H9 (cell line): Measurements from ENCODE around the gene EGFR. TPM values are rescaled to one million over a fixed set of nuclear protein-coding genes. Genes with fewer than 3 reads are reported as not detected.

Source experiments
- DNase-seq: peaks from one replicate; pipeline ENCODE4 v3.0.0-alpha.2; 2017
- H2AFZ ChIP-seq: one replicate; pipeline ENCODE4 v1.6.1; 2013; ENCODE audit warnings: mild to moderate bottlenecking, low read length, control low read depth, moderate library complexity
- H2AK5ac ChIP-seq: 2 replicates; pipeline ENCODE4 v1.6.1; 2013; ENCODE audit warnings: low read length, control low read depth, mixed read lengths; ENCODE audit not compliant: insufficient read length
- H2BK120ac ChIP-seq: one replicate; pipeline ENCODE4 v1.6.1; 2013; ENCODE audit warnings: low read depth, mild to moderate bottlenecking, low read length, control low read depth, inconsistent platforms; ENCODE audit not compliant: poor library complexity, severe bottlenecking
- H2BK12ac ChIP-seq: 2 replicates; pipeline ENCODE4 v1.6.1; 2013; ENCODE audit warnings: low read length, control low read depth, mixed read lengths, low read depth; ENCODE audit not compliant: insufficient read length
- H2BK15ac ChIP-seq: 2 replicates; pipeline ENCODE4 v1.6.1; 2013; ENCODE audit warnings: low read depth, low read length, control low read depth
- H2BK20ac ChIP-seq: one replicate; pipeline ENCODE4 v1.6.1; 2013; ENCODE audit warnings: low read depth, mild to moderate bottlenecking, low read length, control low read depth, inconsistent platforms; ENCODE audit not compliant: poor library complexity, severe bottlenecking
- H2BK5ac ChIP-seq: 2 replicates; pipeline ENCODE4 v1.6.1; 2013; ENCODE audit warnings: low read length, control low read depth, mixed read lengths; ENCODE audit not compliant: insufficient read length
- H3K14ac ChIP-seq: 2 replicates; pipeline ENCODE4 v1.6.1; 2013; ENCODE audit warnings: low read length, control low read depth; ENCODE audit not compliant: insufficient read depth
- H3K18ac ChIP-seq: 2 replicates; pipeline ENCODE4 v1.6.1; 2013; ENCODE audit warnings: low read depth, mild to moderate bottlenecking, mixed read lengths, low read length, control low read depth; ENCODE audit not compliant: insufficient read length
- H3K23ac ChIP-seq: 2 replicates; pipeline ENCODE4 v1.6.1; 2013; ENCODE audit warnings: low read length, control low read depth, mixed read lengths, low read depth; ENCODE audit not compliant: insufficient read length
- H3K23me2 ChIP-seq: 2 replicates; pipeline ENCODE4 v1.6.1; 2013; ENCODE audit warnings: low read depth, mild to moderate bottlenecking, mixed read lengths, low read length, control low read depth; ENCODE audit not compliant: insufficient read length, poor library complexity, severe bottlenecking
- H3K27ac ChIP-seq: 2 replicates; pipeline ENCODE4 v1.5.1; 2013; ENCODE audit warnings: low read length, control low read depth, mixed read lengths, low read depth; ENCODE audit not compliant: insufficient read length
- H3K27me3 ChIP-seq: 2 replicates; pipeline ENCODE4 v1.6.1; 2013; ENCODE audit warnings: low read length, control low read depth, inconsistent platforms; ENCODE audit not compliant: insufficient read depth
- H3K4ac ChIP-seq: 2 replicates; pipeline ENCODE4 v1.6.1; 2013; ENCODE audit warnings: low read depth, mild to moderate bottlenecking, control low read depth, inconsistent platforms, low read length, moderate library complexity
- H3K4me1 ChIP-seq: 2 replicates; pipeline ENCODE4 v1.6.1; 2013; ENCODE audit warnings: low read length, control low read depth, inconsistent platforms; ENCODE audit not compliant: insufficient read depth
- H3K4me2 ChIP-seq: 2 replicates; pipeline ENCODE4 v1.6.1; 2013; ENCODE audit warnings: low read length, control low read depth, mixed read lengths; ENCODE audit not compliant: insufficient read length, insufficient read depth
- H3K56ac ChIP-seq: 2 replicates; pipeline ENCODE4 v1.6.1; 2013; ENCODE audit warnings: low read depth, mild to moderate bottlenecking, mixed read lengths, low read length, control low read depth; ENCODE audit not compliant: insufficient read length
- H3K79me1 ChIP-seq: 2 replicates; pipeline ENCODE4 v1.6.1; 2013; ENCODE audit warnings: low read depth, mild to moderate bottlenecking, moderate library complexity, low read length, control low read depth, inconsistent platforms; ENCODE audit not compliant: insufficient read depth, poor library complexity, severe bottlenecking
- H3K79me2 ChIP-seq: 2 replicates; pipeline ENCODE4 v1.6.1; 2013; ENCODE audit warnings: low read length, control low read depth, inconsistent platforms; ENCODE audit not compliant: insufficient read depth
- H3K9ac ChIP-seq: 2 replicates; pipeline ENCODE4 v1.6.1; 2013; ENCODE audit warnings: low read length, control low read depth, mixed read lengths; ENCODE audit not compliant: insufficient read length; ENCODE audit errors: extremely low read depth
- H3K9me3 ChIP-seq: one replicate; pipeline ENCODE4 v1.6.1; 2013; ENCODE audit warnings: low read depth, low read length, inconsistent platforms; ENCODE audit not compliant: control insufficient read depth
- H3T11ph ChIP-seq: one replicate; pipeline ENCODE4 v1.6.1; 2013; ENCODE audit warnings: mild to moderate bottlenecking, low read length, control low read depth, inconsistent platforms
- H4K20me1 ChIP-seq: one replicate; pipeline ENCODE4 v1.6.1; 2013; ENCODE audit not compliant: control insufficient read depth, insufficient read length, insufficient read depth
- H4K5ac ChIP-seq: 2 replicates; pipeline ENCODE4 v1.6.1; 2013; ENCODE audit warnings: low read depth, mild to moderate bottlenecking, mixed read lengths, low read length, control low read depth; ENCODE audit not compliant: insufficient read length
- H4K8ac ChIP-seq: replicated peaks from 2 replicates; pipeline ENCODE4 v1.6.1; 2013; ENCODE audit warnings: low read length, control low read depth, mixed read lengths, low read depth; ENCODE audit not compliant: insufficient read length
- H4K91ac ChIP-seq: 2 replicates; pipeline ENCODE4 v1.6.1; 2013; ENCODE audit warnings: low read depth, mild to moderate bottlenecking, moderate library complexity, mixed read lengths, low read length, control low read depth; ENCODE audit not compliant: insufficient read length
- H3K27ac Mint-ChIP-seq, 3 experiments: 2 replicates in 2 of 3; 3 replicates in 1 of 3; pipeline ENCODE4 v1.8.0; 2020 to 2021; ENCODE audit warnings: mixed read lengths in 3 of 3, mild to moderate bottlenecking in 1 of 3, moderate library complexity in 1 of 3
- H3K27me3 Mint-ChIP-seq: 2 replicates; pipeline ENCODE4 v1.8.0; 2021; ENCODE audit warnings: low read depth, mild to moderate bottlenecking, moderate library complexity, mixed read lengths
- H3K36me3 Mint-ChIP-seq, 3 experiments: 2 replicates in 2 of 3; 3 replicates in 1 of 3; pipeline ENCODE4 v1.8.0; 2020 to 2021; ENCODE audit warnings: low read depth in 3 of 3, mixed read lengths in 3 of 3; ENCODE audit not compliant: insufficient read depth in 1 of 3
- H3K4me1 Mint-ChIP-seq, 2 experiments: 2 replicates each; pipeline ENCODE4 v1.8.0; 2020; ENCODE audit warnings: mixed read lengths in 2 of 2
- H3K4me3 Mint-ChIP-seq, 2 experiments: 2 replicates in 1 of 2; 3 replicates in 1 of 2; pipeline ENCODE4 v1.8.0; 2020 to 2021; ENCODE audit warnings: mild to moderate bottlenecking in 2 of 2, mixed read lengths in 2 of 2, moderate library complexity in 1 of 2
- H3K9me3 Mint-ChIP-seq, 2 experiments: 2 replicates in 1 of 2; 3 replicates in 1 of 2; pipeline ENCODE4 v1.8.0; 2020; ENCODE audit warnings: mild to moderate bottlenecking in 2 of 2, mixed read lengths in 2 of 2, moderate library complexity in 1 of 2
- CTCF ChIP-seq: fragments of 200-600 bp; sonication (generic); conservative IDR thresholded peaks from 3 replicates; pipeline ENCODE4 v1.8.0; 2021; ENCODE audit warnings: antibody characterized with exemption, mild to moderate bottlenecking
- WGBS: extraction: QIAGEN DNeasy Blood & Tissue Kit; methylation state at CpG from one replicate; pipeline ENCODE4 v1.1.7; 2013; ENCODE audit warnings: missing lambda C conversion rate, low lambda C conversion rate, mixed read lengths; ENCODE audit not compliant: insufficient read length; ENCODE audit errors: extremely low coverage; 5-methylcytosine and 5-hydroxymethylcytosine counted together
- total RNA-seq: library from RNA; stranded (reverse); gene quantifications from 2 replicates; pipeline ENCODE4 v1.2.1, GENCODE V29; 2021

Gene EGFR
- total RNA-seq, 1 experiment from 2014 or later, result 3.3 TPM

GRCh38 chr7:55140221-55140940 is 121.6 kb downstream of the EGFR start:
- H4K20me1 ChIP-seq, result peaks cover 2% of the 10 kb centered on the region
- H3K79me1 ChIP-seq, result no peaks in the 10 kb centered on the region
- H3T11ph ChIP-seq, result no peak overlapping the region
- peaks cover 0 to 3% of the 10 kb centered on the region in 2 experiments; a peak in 1 of 5 replicates for H3K9me3 Mint-ChIP-seq
- no peak for TF ChIP-seq CTCF
- H3K36me3 Mint-ChIP-seq, result no peaks in the 10 kb centered on the region
- no peak overlapping the region for H3K18ac ChIP-seq
- no peak overlapping the region for H3K56ac ChIP-seq
- no peak overlapping the region for H2BK15ac ChIP-seq
- H3K27ac ChIP-seq, result no peak overlapping the region
- H2AFZ ChIP-seq, result no peak overlapping the region
- H2BK20ac ChIP-seq, result no peak overlapping the region
- no peak overlapping the region for H2BK12ac ChIP-seq
- H4K8ac ChIP-seq, result no peak overlapping the region
- H3K23me2 ChIP-seq, result no peaks in the 10 kb centered on the region
- H3K4me3 Mint-ChIP-seq, result no peak overlapping the region
- H3K9ac ChIP-seq, result no peak overlapping the region
- H2BK5ac ChIP-seq, result no peak overlapping the region
- no peak overlapping the region for H3K27ac Mint-ChIP-seq
- DNase-seq, result no peak
- no peak overlapping the region for H4K5ac ChIP-seq
- no peaks in the 10 kb centered on the region for H3K79me2 ChIP-seq
- no peak overlapping the region for H3K23ac ChIP-seq
- H3K4me2 ChIP-seq, result no peak overlapping the region
- no peaks in the 10 kb centered on the region for H3K27me3 Mint-ChIP-seq
- H2BK120ac ChIP-seq, result no peak overlapping the region
- no CpG with 5 or more reads among the region's 8 CpGs for WGBS
- no peak overlapping the region for H2AK5ac ChIP-seq
- no peaks in the 10 kb centered on the region for H3K4me1 ChIP-seq
- H3K9me3 ChIP-seq, result no peaks in the 10 kb centered on the region
- H3K14ac ChIP-seq, result no peak overlapping the region
- H4K91ac ChIP-seq, result no peak overlapping the region
- H3K27me3 ChIP-seq, result no peaks in the 10 kb centered on the region
- H3K4me1 Mint-ChIP-seq, result peaks cover 0 to 3% of the 10 kb centered on the region in 2 experiments; a peak in 2 of 4 replicates
- H3K4ac ChIP-seq, result no peak overlapping the region
